MM.1S (cell line): ENCODE results near the gene OTOP3.
A peak's percentile ranks its signal among the peaks of the same experiment; 100 is the strongest.

Experiments used
- DNase-seq: peaks from one replicate; pipeline ENCODE4 v3.0.0-alpha.2; 2015
- H2AFZ ChIP-seq: fragments of 300-600 bp; sonication (generic); 2 replicates; pipeline ENCODE4 v1.6.0; 2016; ENCODE audit warnings: antibody characterized with exemption, low read length
- H3F3A ChIP-seq: fragments of 300-600 bp; sonication (generic); 2 replicates; pipeline ENCODE4 v1.6.1; 2016; ENCODE audit warnings: mild to moderate bottlenecking, antibody characterized with exemption, low read length, moderate library complexity, mixed read lengths; ENCODE audit not compliant: insufficient read depth
- H3K27ac ChIP-seq: fragments of 300-600 bp; sonication (generic); 2 replicates; pipeline ENCODE4 v1.5.1; 2016; ENCODE audit warnings: mild to moderate bottlenecking, low read length
- H3K27me3 ChIP-seq: fragments of 300-600 bp; sonication (generic); replicated peaks from 2 replicates; pipeline ENCODE4 v1.6.0; 2016; ENCODE audit warnings: low read length; ENCODE audit not compliant: insufficient read depth
- H3K36me3 ChIP-seq: fragments of 300-600 bp; sonication (generic); replicated peaks from 2 replicates; pipeline ENCODE4 v1.6.1; 2016; ENCODE audit warnings: mild to moderate bottlenecking, low read length, mixed read lengths; ENCODE audit not compliant: insufficient read depth
- H3K4me1 ChIP-seq: fragments of 300-600 bp; sonication (generic); 2 replicates; pipeline ENCODE4 v1.6.1; 2016; ENCODE audit warnings: low read length, mixed read lengths
- H3K4me2 ChIP-seq: fragments of 300-600 bp; sonication (generic); 2 replicates; pipeline ENCODE4 v1.6.0; 2016; ENCODE audit warnings: low read depth, low read length
- H3K4me3 ChIP-seq: fragments of 300-600 bp; sonication (generic); 2 replicates; pipeline ENCODE4 v1.5.1; 2016; ENCODE audit warnings: low read length, mixed read lengths
- H3K79me2 ChIP-seq: fragments of 300-600 bp; sonication (generic); 2 replicates; pipeline ENCODE4 v1.6.1; 2016; ENCODE audit warnings: mixed run types, low read length, mixed read lengths
- H3K9ac ChIP-seq: fragments of 300-600 bp; sonication (generic); 2 replicates; pipeline ENCODE4 v1.6.1; 2016; ENCODE audit warnings: low read length, mixed read lengths
- H3K9me2 ChIP-seq: fragments of 300-600 bp; sonication (generic); replicated peaks from 2 replicates; pipeline ENCODE4 v1.6.1; 2016; ENCODE audit warnings: mild to moderate bottlenecking, low read length, mixed read lengths; ENCODE audit not compliant: insufficient read depth
- H3K9me3 ChIP-seq: fragments of 300-600 bp; sonication (generic); replicated peaks from 2 replicates; pipeline ENCODE4 v1.6.1; 2016; ENCODE audit warnings: mild to moderate bottlenecking, low read length, mixed read lengths; ENCODE audit not compliant: insufficient read depth
- H4K20me1 ChIP-seq: fragments of 300-600 bp; sonication (generic); 2 replicates; pipeline ENCODE4 v1.6.1; 2016; ENCODE audit warnings: mild to moderate bottlenecking, low read length, moderate library complexity, mixed read lengths; ENCODE audit not compliant: insufficient read depth
- EZH2 ChIP-seq: fragments of 300-600 bp; sonication (generic); optimal IDR thresholded peaks from 2 replicates; pipeline ENCODE3; 2017; ENCODE audit warnings: low read depth, mild to moderate bottlenecking, antibody characterized with exemption, low read length, mixed read lengths
- EZH2phosphoT487 ChIP-seq: fragments of 300-600 bp; sonication (generic); IDR thresholded peaks from 2 replicates; pipeline ENCODE4 v1.6.1; 2018; ENCODE audit warnings: antibody characterized with exemption, low read length
- TF ChIP-seq, protein P1 (sequence below): fragments of 300-600 bp; sonication (generic); IDR thresholded peaks from 2 replicates; pipeline ENCODE4 v1.5.1; 2016; ENCODE audit warnings: antibody characterized with exemption, low read length, mixed read lengths

OTOP3 gene

DNA sequence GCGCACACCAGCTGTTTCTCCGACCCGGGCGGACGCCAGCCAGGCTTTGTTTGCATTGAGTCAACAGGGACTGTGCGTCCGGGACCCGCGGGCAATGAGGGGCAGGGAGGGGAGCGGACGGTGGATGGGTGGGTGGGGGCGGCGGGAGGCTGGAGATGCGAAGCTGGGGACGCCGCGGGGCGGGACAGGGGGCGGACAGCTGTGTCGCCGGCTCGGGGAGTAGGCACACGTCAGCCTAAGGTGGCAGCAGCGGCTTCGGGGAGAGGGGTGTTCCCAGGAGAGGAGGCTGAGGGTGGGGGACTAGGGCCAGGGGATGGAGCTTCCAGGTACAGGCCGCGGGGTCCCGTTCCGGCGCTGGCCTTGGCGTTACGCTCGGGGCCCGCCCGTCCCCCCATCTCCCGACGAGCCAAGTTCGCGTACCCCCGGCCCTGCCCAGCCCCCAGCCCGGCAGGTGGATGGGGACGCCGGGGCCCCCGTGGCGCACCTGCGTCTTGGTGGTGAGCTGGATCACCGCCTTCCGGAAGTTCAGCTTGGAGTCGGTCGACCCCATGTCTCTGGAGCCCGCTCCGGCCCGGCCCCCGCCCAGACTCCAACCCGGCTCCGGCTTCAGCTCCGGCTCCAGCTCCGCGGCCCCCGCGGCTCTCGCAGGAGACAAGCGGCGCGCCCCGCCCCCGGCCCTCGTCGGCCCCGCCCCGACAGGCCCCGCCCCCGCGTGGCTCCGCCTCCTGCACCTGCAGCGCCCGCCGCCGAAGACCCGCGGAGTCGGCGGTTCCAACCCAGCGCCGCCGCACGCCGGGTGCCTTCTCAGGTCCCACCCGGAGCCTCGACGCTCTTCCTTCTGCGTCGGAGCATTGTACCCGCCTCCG lies 36.6 kb downstream of the OTOP3 start, which contains the start of gene HID1:
Gene HID1, minus strand, starts transcription at position 653 of the 866 bp plus-strand sequence. Its CDS starts 103 bp downstream, at position 550.
- Histone ChIP-seq H3K4me3 (peak within 1 kb of the TSS; percentile 58), H3K9ac (no peak within 1 kb of the TSS; the same call in 1 of the 2 replicates), H3K79me2 (no peaks in the 10 kb centered on the region), H3K27me3 (peaks cover 49% of the 10 kb centered on the region), H4K20me1 (no peaks in the 10 kb centered on the region), H3K4me1 (no peaks in the 10 kb centered on the region; the same call in 1 of the 2 replicates), H2AFZ (peak within 1 kb of the TSS; percentile 51), H3K4me2 (peak within 1 kb of the TSS; percentile 85), H3K27ac (no peak within 1 kb of the TSS), H3K36me3 (no peaks in the 10 kb centered on the region), H3K9me2 (no peaks in the 10 kb centered on the region), H3F3A (no peaks in the 10 kb centered on the region), H3K9me3 (no peaks in the 10 kb centered on the region)
- TF ChIP-seq, protein P1, sequence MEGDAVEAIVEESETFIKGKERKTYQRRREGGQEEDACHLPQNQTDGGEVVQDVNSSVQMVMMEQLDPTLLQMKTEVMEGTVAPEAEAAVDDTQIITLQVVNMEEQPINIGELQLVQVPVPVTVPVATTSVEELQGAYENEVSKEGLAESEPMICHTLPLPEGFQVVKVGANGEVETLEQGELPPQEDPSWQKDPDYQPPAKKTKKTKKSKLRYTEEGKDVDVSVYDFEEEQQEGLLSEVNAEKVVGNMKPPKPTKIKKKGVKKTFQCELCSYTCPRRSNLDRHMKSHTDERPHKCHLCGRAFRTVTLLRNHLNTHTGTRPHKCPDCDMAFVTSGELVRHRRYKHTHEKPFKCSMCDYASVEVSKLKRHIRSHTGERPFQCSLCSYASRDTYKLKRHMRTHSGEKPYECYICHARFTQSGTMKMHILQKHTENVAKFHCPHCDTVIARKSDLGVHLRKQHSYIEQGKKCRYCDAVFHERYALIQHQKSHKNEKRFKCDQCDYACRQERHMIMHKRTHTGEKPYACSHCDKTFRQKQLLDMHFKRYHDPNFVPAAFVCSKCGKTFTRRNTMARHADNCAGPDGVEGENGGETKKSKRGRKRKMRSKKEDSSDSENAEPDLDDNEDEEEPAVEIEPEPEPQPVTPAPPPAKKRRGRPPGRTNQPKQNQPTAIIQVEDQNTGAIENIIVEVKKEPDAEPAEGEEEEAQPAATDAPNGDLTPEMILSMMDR = no peak
- no peak for TF ChIP-seq EZH2phosphoT487
- TF ChIP-seq EZH2 = no peak
- DNase-seq = peak; percentile 71

DNA sequence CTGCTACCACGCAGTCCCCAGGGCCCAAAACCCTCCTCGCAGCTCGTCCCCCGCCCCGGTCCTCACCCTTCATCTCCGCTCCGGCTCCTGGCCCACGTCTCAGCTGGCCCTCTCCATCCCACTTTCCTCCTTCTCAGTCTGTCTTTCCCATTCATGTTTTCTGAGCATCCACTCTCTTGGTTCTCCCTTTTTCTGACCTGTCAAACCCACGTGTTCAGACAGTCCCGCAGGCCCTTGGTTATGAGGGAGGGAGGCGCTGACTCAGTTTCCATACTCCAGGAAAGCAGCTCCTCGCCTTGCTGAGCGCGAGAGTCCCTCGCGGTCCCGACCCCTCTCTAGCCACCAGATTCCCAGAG lies 37.3 kb downstream of the OTOP3 start:
- H3K4me1 ChIP-seq = no peaks in the 10 kb centered on the region; the same call in 1 of the 2 replicates
- H2AFZ ChIP-seq = peak overlapping the region; percentile 31
- no peaks in the 10 kb centered on the region for H3K79me2 ChIP-seq
- H3K36me3 ChIP-seq = no peaks in the 10 kb centered on the region
- H3K4me2 ChIP-seq = peak overlapping the region; percentile 64
- no peaks in the 10 kb centered on the region for H3F3A ChIP-seq
- no peak for DNase-seq
- TF ChIP-seq EZH2phosphoT487 (no peak), EZH2 (no peak)
- TF ChIP-seq, protein P1 = no peak
- H3K27ac ChIP-seq = no peak overlapping the region
- H4K20me1 ChIP-seq = no peaks in the 10 kb centered on the region
- no peaks in the 10 kb centered on the region for H3K9me3 ChIP-seq
- H3K9me2 ChIP-seq = no peaks in the 10 kb centered on the region
- H3K9ac ChIP-seq = no peak overlapping the region
- peaks cover 52% of the 10 kb centered on the region for H3K27me3 ChIP-seq
- peak overlapping the region; percentile 45 for H3K4me3 ChIP-seq

DNA sequence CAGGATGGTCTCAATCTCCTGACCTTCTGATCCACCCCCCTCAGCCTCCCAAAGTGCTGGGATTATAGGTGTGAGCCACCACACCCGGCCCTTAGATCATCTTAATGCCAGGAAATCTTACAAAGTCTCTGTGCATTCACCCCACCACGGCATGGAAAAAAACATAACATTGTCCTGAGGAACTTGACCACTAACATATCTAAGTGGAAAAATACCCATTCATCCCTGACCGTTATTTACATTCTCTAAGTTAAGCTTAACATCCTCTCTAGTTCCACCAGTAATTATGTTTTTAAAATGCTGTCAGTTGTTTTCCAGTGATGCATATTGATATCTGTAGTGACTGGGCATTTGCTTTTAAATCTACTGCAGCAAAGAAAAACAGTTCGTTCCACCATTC lies 40.2 kb downstream of the OTOP3 start:
- H3K4me2 ChIP-seq = no peak overlapping the region
- no peaks in the 10 kb centered on the region for H3K79me2 ChIP-seq
- H3K36me3 ChIP-seq = no peaks in the 10 kb centered on the region
- no peaks in the 10 kb centered on the region for H3K9me2 ChIP-seq
- no peak for DNase-seq
- H3K27ac ChIP-seq = no peak overlapping the region
- TF ChIP-seq EZH2 (no peak), EZH2phosphoT487 (no peak)
- TF ChIP-seq, protein P1 = no peak
- no peak overlapping the region for H3K4me3 ChIP-seq
- no peaks in the 10 kb centered on the region for H3F3A ChIP-seq
- H3K9me3 ChIP-seq = no peaks in the 10 kb centered on the region
- H4K20me1 ChIP-seq = no peaks in the 10 kb centered on the region
- no peaks in the 10 kb centered on the region; the same call in 1 of the 2 replicates for H3K4me1 ChIP-seq
- H2AFZ ChIP-seq = no peak overlapping the region
- H3K27me3 ChIP-seq = peaks cover 72% of the 10 kb centered on the region
- H3K9ac ChIP-seq = no peak overlapping the region
